PFSK-1 (cell line): Measurements from ENCODE around the gene LMO3.

Experiments
- FOXP2 ChIP-seq: optimal IDR thresholded peaks from 2 replicates; pipeline ENCODE3; 2011; ENCODE audit warnings: borderline replicate concordance, control low read depth, inconsistent platforms; ENCODE audit not compliant: insufficient read depth; ENCODE audit errors: extremely low read length, extremely low read depth
- POLR2AphosphoS5 ChIP-seq: IDR thresholded peaks from 2 replicates; pipeline ENCODE4 v1.6.1; 2012; ENCODE audit warnings: low read depth, mild to moderate bottlenecking, control low read depth, low read length, moderate library complexity
- SIN3A ChIP-seq: IDR thresholded peaks from 2 replicates; pipeline ENCODE4 v1.6.1; 2012; ENCODE audit warnings: mild to moderate bottlenecking, low read length, moderate library complexity, borderline replicate concordance; ENCODE audit not compliant: insufficient read depth
- TAF1 ChIP-seq: IDR thresholded peaks from 2 replicates; pipeline ENCODE4 v1.6.1; 2012; ENCODE audit warnings: low read length, control low read depth, borderline replicate concordance; ENCODE audit not compliant: insufficient read depth
- TF ChIP-seq, protein P1 (sequence below), 2 experiments: IDR thresholded peaks; 2 replicates each; pipeline versions ENCODE4 v1.6.1 to v1.8.0; 2011 to 2012; ENCODE audit warnings: low read depth in 2 of 2, low read length in 2 of 2, control low read depth in 1 of 2, inconsistent platforms in 1 of 2, mild to moderate bottlenecking in 1 of 2, moderate library complexity in 1 of 2; ENCODE audit not compliant: insufficient read depth in 1 of 2

Gene LMO3

DNA sequence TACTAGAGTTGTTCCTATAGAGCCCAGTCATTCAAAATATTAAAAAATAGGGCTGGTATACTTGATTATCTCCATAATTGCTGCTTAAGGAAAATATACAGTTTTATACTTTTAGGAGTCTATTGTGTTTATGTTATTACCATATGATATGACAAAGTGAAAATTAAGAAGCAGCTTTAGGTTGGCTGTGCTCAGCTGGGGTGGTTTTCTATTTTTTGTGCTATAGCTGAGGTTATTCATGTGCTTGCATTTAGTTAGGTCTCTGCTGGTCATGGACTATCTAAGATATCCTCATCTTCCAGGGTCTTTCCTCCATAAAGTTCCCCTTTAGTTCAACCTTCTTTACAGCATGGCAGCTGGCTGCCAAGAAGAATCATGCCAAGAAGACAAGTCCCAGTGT is 13.6 kb upstream of the LMO3 start:
- TF ChIP-seq, protein P1, sequence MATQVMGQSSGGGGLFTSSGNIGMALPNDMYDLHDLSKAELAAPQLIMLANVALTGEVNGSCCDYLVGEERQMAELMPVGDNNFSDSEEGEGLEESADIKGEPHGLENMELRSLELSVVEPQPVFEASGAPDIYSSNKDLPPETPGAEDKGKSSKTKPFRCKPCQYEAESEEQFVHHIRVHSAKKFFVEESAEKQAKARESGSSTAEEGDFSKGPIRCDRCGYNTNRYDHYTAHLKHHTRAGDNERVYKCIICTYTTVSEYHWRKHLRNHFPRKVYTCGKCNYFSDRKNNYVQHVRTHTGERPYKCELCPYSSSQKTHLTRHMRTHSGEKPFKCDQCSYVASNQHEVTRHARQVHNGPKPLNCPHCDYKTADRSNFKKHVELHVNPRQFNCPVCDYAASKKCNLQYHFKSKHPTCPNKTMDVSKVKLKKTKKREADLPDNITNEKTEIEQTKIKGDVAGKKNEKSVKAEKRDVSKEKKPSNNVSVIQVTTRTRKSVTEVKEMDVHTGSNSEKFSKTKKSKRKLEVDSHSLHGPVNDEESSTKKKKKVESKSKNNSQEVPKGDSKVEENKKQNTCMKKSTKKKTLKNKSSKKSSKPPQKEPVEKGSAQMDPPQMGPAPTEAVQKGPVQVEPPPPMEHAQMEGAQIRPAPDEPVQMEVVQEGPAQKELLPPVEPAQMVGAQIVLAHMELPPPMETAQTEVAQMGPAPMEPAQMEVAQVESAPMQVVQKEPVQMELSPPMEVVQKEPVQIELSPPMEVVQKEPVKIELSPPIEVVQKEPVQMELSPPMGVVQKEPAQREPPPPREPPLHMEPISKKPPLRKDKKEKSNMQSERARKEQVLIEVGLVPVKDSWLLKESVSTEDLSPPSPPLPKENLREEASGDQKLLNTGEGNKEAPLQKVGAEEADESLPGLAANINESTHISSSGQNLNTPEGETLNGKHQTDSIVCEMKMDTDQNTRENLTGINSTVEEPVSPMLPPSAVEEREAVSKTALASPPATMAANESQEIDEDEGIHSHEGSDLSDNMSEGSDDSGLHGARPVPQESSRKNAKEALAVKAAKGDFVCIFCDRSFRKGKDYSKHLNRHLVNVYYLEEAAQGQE (IDR thresholded peaks at IDR 0.05; ENCODE audit: insufficient read depth in 1 of 2, low read depth in 2 of 2, low read length in 2 of 2), result no peak

DNA sequence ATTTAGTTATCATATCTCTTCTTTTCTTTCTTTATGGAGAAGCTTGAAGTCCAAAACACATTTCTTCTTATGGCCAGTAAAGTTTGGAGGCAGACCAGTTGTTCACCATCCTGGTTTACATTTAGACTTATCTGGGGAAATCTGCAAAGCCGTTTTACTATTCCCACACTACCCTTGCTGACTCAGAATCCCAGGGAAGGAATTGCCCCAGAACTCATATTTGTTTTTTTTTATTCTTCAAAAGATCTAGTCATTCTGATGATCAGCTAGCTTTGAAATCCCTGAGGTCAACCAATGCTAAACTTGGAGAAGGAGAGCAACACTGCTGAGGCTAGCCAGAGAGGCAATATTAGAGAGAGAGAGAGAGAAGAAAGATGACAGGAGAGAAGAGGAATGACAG is 12.3 kb upstream of the LMO3 start:
- TF ChIP-seq, protein P1 (IDR thresholded peaks at IDR 0.05; ENCODE audit: insufficient read depth in 1 of 2, low read depth in 2 of 2, low read length in 2 of 2), result no peak
- TF ChIP-seq POLR2AphosphoS5 (no peak), TAF1 (no peak), FOXP2 (no peak), SIN3A (no peak)

DNA sequence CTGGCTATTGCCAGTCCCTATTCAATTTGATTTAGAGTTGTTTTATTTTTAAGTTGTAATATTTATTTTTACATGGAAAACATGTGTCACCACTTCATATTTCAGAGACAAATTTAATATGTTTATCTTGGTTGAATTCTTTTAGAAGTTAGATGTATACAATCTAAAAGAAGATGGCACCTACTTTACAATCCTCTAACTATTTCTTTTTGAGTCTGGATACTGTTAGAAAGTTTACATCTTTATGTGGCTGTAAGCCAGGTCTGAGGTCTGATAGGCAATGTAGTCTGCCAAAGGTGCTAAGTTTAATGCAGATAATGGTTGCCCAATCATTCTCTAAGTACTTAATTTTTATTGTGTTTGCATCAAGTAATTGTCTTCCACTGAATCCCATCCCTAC is 7.2 kb upstream of the LMO3 start:
- TF ChIP-seq POLR2AphosphoS5 (no peak), FOXP2 (no peak), SIN3A (no peak), TAF1 (no peak)
- TF ChIP-seq, protein P1 (IDR thresholded peaks at IDR 0.05; ENCODE audit: insufficient read depth in 1 of 2, low read depth in 2 of 2, low read length in 2 of 2), result no peak

DNA sequence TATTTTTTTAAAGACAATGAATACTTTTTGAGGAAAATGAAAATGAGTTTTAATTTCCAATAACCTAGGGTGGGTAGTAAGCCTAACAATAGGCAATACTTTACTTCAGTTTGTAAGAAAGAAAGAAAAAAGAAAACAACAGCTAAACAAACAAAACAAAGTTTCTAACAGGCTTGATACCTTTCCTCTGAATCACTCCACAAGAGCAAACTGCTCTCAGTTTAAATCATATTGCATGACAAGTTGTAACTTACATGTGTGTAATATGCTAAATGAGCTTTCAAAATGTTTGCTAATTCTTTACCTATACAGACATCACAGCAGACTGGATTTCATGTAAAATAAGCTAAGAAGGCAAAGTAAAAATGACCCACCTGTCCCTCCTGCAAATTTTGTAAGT is 6.7 kb upstream of the LMO3 start:
- TF ChIP-seq SIN3A, result no peak
- TF ChIP-seq, protein P1 (IDR thresholded peaks at IDR 0.05; ENCODE audit: insufficient read depth in 1 of 2, low read depth in 2 of 2, low read length in 2 of 2), result no peak
- TF ChIP-seq TAF1, result no peak
- no peak for TF ChIP-seq POLR2AphosphoS5
- no peak for TF ChIP-seq FOXP2

DNA sequence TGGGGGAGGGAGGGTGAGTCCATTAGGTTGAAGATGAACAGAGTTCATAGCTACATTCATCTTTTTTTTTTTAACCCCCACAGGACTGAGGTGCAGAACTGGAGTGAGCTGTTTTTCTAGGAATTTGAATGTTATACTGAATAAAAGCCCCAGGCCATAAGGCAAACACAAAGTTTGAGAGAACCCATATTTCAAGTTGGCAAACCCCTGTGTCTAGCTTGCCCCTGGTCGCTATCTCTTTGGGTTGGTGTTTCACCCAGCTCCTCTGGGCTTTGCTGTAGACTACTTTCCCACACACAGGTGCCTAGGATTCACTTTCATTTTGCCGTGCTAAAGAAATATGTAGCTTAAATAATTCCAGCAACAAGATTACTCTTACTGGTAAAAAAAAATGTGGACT is 5.2 kb upstream of the LMO3 start:
- TF ChIP-seq TAF1 (no peak), POLR2AphosphoS5 (no peak), FOXP2 (no peak), SIN3A (no peak)
- TF ChIP-seq, protein P1 (IDR thresholded peaks at IDR 0.05; ENCODE audit: insufficient read depth in 1 of 2, low read depth in 2 of 2, low read length in 2 of 2), result no peak
